GM12878 (cell line): ENCODE data around the gene NEK2. TPM values are rescaled to one million over a fixed set of nuclear protein-coding genes. Genes with fewer than 3 reads are reported as not detected.
A peak's percentile ranks its signal among the peaks of the same experiment; 100 is the strongest.

ENCODE experiments used
- ATAC-seq: fragments of 200-7000 bp; cut with Tn5 transposase; 3 replicates; pipeline ENCODE4 v1.9.1; 2020; ENCODE audit warnings: mild to moderate bottlenecking, moderate library complexity
- BruUV-seq: library from RNA; stranded (reverse); fragments of 400-500 nt; replicated peaks from 2 replicates; lab custom pipeline; 2021; lab: Mats Ljungman, UMichigan
- CTCF ChIA-PET: fragments of 300-600 bp; sonication (Branson Sonifier 250); formaldehyde crosslinking; extraction: SDS; loops from one replicate; lab custom pipeline; 2021; ENCODE audit warnings: inconsistent platforms; lab: Yijun Ruan, JAX
- POLR2A ChIA-PET: fragments of 350-600 bp; formaldehyde crosslinking; extraction: SDS; loops from one replicate; lab custom pipeline; 2021; ENCODE audit warnings: inconsistent platforms; lab: Charles Lee
- RAD21 ChIA-PET: fragments of 300-600 bp; sonication (Branson Sonifier 250); formaldehyde crosslinking; loops from one replicate; lab custom pipeline; 2023; ENCODE audit warnings: antibody characterized with exemption; ENCODE audit not compliant: unreplicated experiment; lab: Charles Lee
- SMC1A ChIA-PET: fragments of 300-600 bp; sonication (Branson Sonifier 250); formaldehyde crosslinking; loops from one replicate; lab custom pipeline; 2023; ENCODE audit not compliant: unreplicated experiment, uncharacterized antibody; lab: Charles Lee
- DNase-seq: peaks from one replicate; pipeline ENCODE4 v3.0.0-alpha.2; 2011; ENCODE audit warnings: low read depth, low spot score
- FAIRE-seq: peaks from 3 replicates; lab custom pipeline; 2011; peaks lifted over from hg19 to GRCh38; lab: Jason Lieb, UNC
- H2AFZ ChIP-seq: 2 replicates; pipeline ENCODE4 v1.6.0; 2011; ENCODE audit warnings: low read depth, low read length, control low read depth; ENCODE audit not compliant: control insufficient read depth
- H3K27ac ChIP-seq: 2 replicates; pipeline ENCODE4 v1.5.1; 2011; ENCODE audit warnings: control low read depth; ENCODE audit not compliant: control insufficient read depth, insufficient read depth
- H3K27me3 ChIP-seq, 2 experiments: replicated peaks in 1 of 2; 2 replicates each; pipeline versions ENCODE4 v1.6.0 to v1.6.1; 2011; ENCODE audit warnings: low read length in 1 of 2; ENCODE audit not compliant: control insufficient read depth in 2 of 2, insufficient read depth in 2 of 2
- H3K36me3 ChIP-seq, 2 experiments: 2 replicates each; pipeline ENCODE4 v1.5.1; 2011; ENCODE audit warnings: low read length in 1 of 2; ENCODE audit not compliant: control insufficient read depth in 2 of 2, insufficient read depth in 2 of 2
- H3K4me1 ChIP-seq: 2 replicates; pipeline ENCODE4 v1.6.1; 2011; ENCODE audit warnings: mild to moderate bottlenecking, low read length, moderate library complexity, mixed read lengths; ENCODE audit not compliant: control insufficient read depth, insufficient read depth
- H3K4me2 ChIP-seq: 2 replicates; pipeline ENCODE4 v1.6.0; 2011; ENCODE audit warnings: control low read depth; ENCODE audit not compliant: control insufficient read depth, insufficient read depth
- H3K4me3 ChIP-seq: fragments of 200-600 bp; sonication (generic); 2 replicates; pipeline ENCODE4 v1.5.1; 2016
- H3K79me2 ChIP-seq: 2 replicates; pipeline ENCODE4 v1.6.0; 2011; ENCODE audit warnings: low read length; ENCODE audit not compliant: control insufficient read depth, insufficient read depth
- H3K9ac ChIP-seq: 2 replicates; pipeline ENCODE4 v1.8.0; 2011; ENCODE audit warnings: low read length, control low read depth, mixed read lengths; ENCODE audit not compliant: control insufficient read depth, insufficient read depth
- H3K9me3 ChIP-seq: replicated peaks from 3 replicates; pipeline ENCODE4 v1.5.1; 2011; ENCODE audit warnings: mild to moderate bottlenecking, low read length; ENCODE audit not compliant: control insufficient read depth, insufficient read depth
- H4K20me1 ChIP-seq: 2 replicates; pipeline ENCODE4 v1.6.0; 2011; ENCODE audit not compliant: control insufficient read depth, insufficient read depth
- BRCA1 ChIP-seq: IDR thresholded peaks from 2 replicates; pipeline ENCODE4 v1.6.1; 2011; ENCODE audit warnings: low read depth, low read length, improper control_type of control experiment
- EED ChIP-seq: sonication (generic); IDR thresholded peaks from 2 replicates; pipeline ENCODE4 v1.6.1; 2016; ENCODE audit warnings: antibody characterized with exemption, low read depth
- EZH2 ChIP-seq: IDR thresholded peaks from 2 replicates; pipeline ENCODE4 v1.6.1; 2012; ENCODE audit warnings: low read depth, mild to moderate bottlenecking, control low read depth, inconsistent platforms, low read length, borderline replicate concordance; ENCODE audit not compliant: control insufficient read depth
- GATAD2B ChIP-seq: fragments of 450-650 bp; conservative IDR thresholded peaks from 2 replicates; pipeline ENCODE4 v1.6.1; 2017; ENCODE audit warnings: low read depth, mild to moderate bottlenecking, moderate library complexity
- KDM1A ChIP-seq: fragments of 200-600 bp; sonication (generic); IDR thresholded peaks from 2 replicates; pipeline ENCODE4 v1.6.1; 2016; ENCODE audit warnings: borderline replicate concordance
- LARP7 ChIP-seq: fragments of 450-650 bp; IDR thresholded peaks from 2 replicates; pipeline ENCODE4 v1.6.1; 2017; ENCODE audit warnings: mild to moderate bottlenecking
- SMC3 ChIP-seq: IDR thresholded peaks from 2 replicates; pipeline ENCODE4 v1.6.1; 2011; ENCODE audit warnings: low read length, improper control_type of control experiment, borderline replicate concordance
- TARDBP ChIP-seq: IDR thresholded peaks from 2 replicates; pipeline ENCODE4 v1.6.1; 2016; ENCODE audit warnings: borderline replicate concordance
- ZNF207 ChIP-seq: fragments of 450-650 bp; IDR thresholded peaks from 2 replicates; pipeline ENCODE4 v1.6.1; 2014; ENCODE audit warnings: antibody characterized with exemption, mild to moderate bottlenecking, borderline replicate concordance
- WGBS: methylation state at CpG from one replicate; pipeline ENCODE4 v1.1.6; 2016; ENCODE audit warnings: low lambda C conversion rate; ENCODE audit not compliant: insufficient replicate concordance, insufficient coverage; ENCODE audit errors: missing lambda C conversion rate; 5-methylcytosine and 5-hydroxymethylcytosine counted together
- in situ Hi-C: fragments of 300-500 bp; cut with MboI; formaldehyde crosslinking; loops from 9 replicates; pipeline ENCODE4 v1.14.3; 2018; ENCODE audit warnings: mixed read lengths
- intact Hi-C: fragments of 100-400 bp; cut with micrococcal nuclease; formaldehyde crosslinking; loops from one replicate; pipeline ENCODE4 v1.14.2; 2022; ENCODE audit not compliant: unreplicated experiment
- polyA plus RNA-seq, 11 experiments: library from polyadenylated mRNA; depleted of rRNA in 4 of 11; unstranded in 6 of 11; stranded (reverse) in 5 of 11; fragments of >200 nt; fragmentation: Nextera tagmentation in 4 of 11; fragmentation: Illumina TruSeq in 1 of 11; extraction: Ambion mirVana in 4 of 11; extraction: Trizol in 1 of 11; gene quantifications; 1 replicate in 1 of 11; 2 replicates in 10 of 11; pipeline versions ENCODE4 v1.2.1 to v1.2.3, GENCODE V29; 2011 to 2016; ENCODE audit warnings: inconsistent platforms in 2 of 11, missing spikeins in 2 of 11, low read depth in 1 of 11
- total RNA-seq, 4 experiments: library from RNA; depleted of rRNA in 3 of 4; stranded (reverse); fragments of >200 nt in 3 of 4; fragmentation: Illumina TruSeq in 1 of 4; extraction: Trizol in 1 of 4; gene quantifications; 2 replicates each; pipeline versions ENCODE4 v1.2.1 to v1.2.3, GENCODE V29; 2013 to 2021
- TF ChIP-seq, protein P1 (sequence below): fragments of 450-650 bp; IDR thresholded peaks from 2 replicates; pipeline ENCODE4 v1.6.1; 2017; ENCODE audit warnings: mild to moderate bottlenecking, moderate library complexity

Gene NEK2
- total and polyA plus RNA-seq, 10 of the 15 experiments (the other 5 are each of a cell fraction or from before 2014, with no cell fraction given), result 16.7 to 49.7 (median 36.9) TPM

- no peak overlapping the region for H3K4me3 ChIP-seq
- H3K27me3 ChIP-seq, result peaks cover 0 to 2% of the 10 kb centered on the region in 2 experiments; a peak in 1 of 4 replicates
- H3K4me2 ChIP-seq, result no peak overlapping the region
- 23% methylated on average over 7 of the region's 7 CpGs for WGBS
- BruUV-seq, result no TSS peak
- H3K36me3 ChIP-seq, result no peaks in the 10 kb centered on the region
- no peak overlapping the region for H3K9ac ChIP-seq
- intact Hi-C loops (loop anchor here (10.0 kb wide), 1 partner anchor 1246 kb away; no protein-coding TSS in a partner anchor), in situ Hi-C loops (loop anchor here (5.0 kb wide), 2 partner anchors 134 to 329 kb away; no protein-coding TSS in a partner anchor)
- no peak for DNase-seq
- no peak overlapping the region for H3K27ac ChIP-seq
- H3K9me3 ChIP-seq, result no peaks in the 10 kb centered on the region
- ChIA-PET SMC1A (no interaction called here), CTCF (interaction anchor here (1.1 to 5.3 kb wide), 4 partner anchors 27 to 182 kb away, joined by 3 to 43 read pairs (median 9); no protein-coding TSS in a partner anchor), RAD21 (interaction anchor here (0.8 to 1.4 kb wide), 2 partner anchors 10 to 138 kb away, joined by 3 to 4 read pairs; no protein-coding TSS in a partner anchor), POLR2A (interaction anchor here (0.8 kb wide), 1 partner anchor 49 kb away, joined by 4 read pairs; no protein-coding TSS in a partner anchor)
- no peaks in the 10 kb centered on the region; the same call in 1 of the 2 replicates for H4K20me1 ChIP-seq
- no peaks in the 10 kb centered on the region for H3K79me2 ChIP-seq
- FAIRE-seq, result no peak
- no peak overlapping the region for H2AFZ ChIP-seq
- TF ChIP-seq LARP7, result no peak
- TF ChIP-seq EZH2, result no peak
- no peak for TF ChIP-seq GATAD2B
- no peak for ATAC-seq
- H3K4me1 ChIP-seq, result no peaks in the 10 kb centered on the region
These were observed 24.5 kb downstream of the NEK2 start for GRCh38 chr1:211650904-211651303.

- ChIA-PET POLR2A (no interaction called here), SMC1A (interaction anchor here (0.6 to 1.7 kb wide), 5 partner anchors 18 to 138 kb away, joined by 3 to 5 read pairs (median 3); no protein-coding TSS in a partner anchor), RAD21 (interaction anchor here (0.8 to 2.8 kb wide), 4 partner anchors 24 to 135 kb away, joined by 3 to 12 read pairs (median 5); partner anchors contain the start of gene SLC30A1), CTCF (interaction anchor here (0.6 to 2.6 kb wide), 11 partner anchors 15 to 181 kb away, joined by 3 to 15 read pairs (median 3); partner anchors contain the start of gene SLC30A1)
- 44% methylated on average over 9 of the region's 9 CpGs for WGBS
- peak; percentile 89 for ATAC-seq
- Histone ChIP-seq H3K4me2 (no peak overlapping the region), H3K36me3 (no peaks in the 10 kb centered on the region), H4K20me1 (no peaks in the 10 kb centered on the region; the same call in 1 of the 2 replicates), H3K27me3 (peaks cover 0 to 2% of the 10 kb centered on the region in 2 experiments; a peak in 1 of 4 replicates), H3K79me2 (no peaks in the 10 kb centered on the region), H3K9ac (no peak overlapping the region), H3K9me3 (no peaks in the 10 kb centered on the region), H2AFZ (no peak overlapping the region), H3K27ac (no peak overlapping the region), H3K4me1 (no peaks in the 10 kb centered on the region), H3K4me3 (no peak overlapping the region)
- in situ Hi-C loops (no loop called here), intact Hi-C loops (no loop called here)
- no peak for FAIRE-seq
- no peak for DNase-seq
- BruUV-seq, result no TSS peak
- TF ChIP-seq SMC3, result peak; percentile 27; the same call in 1 of the 2 replicates
- TF ChIP-seq BRCA1, result no peak
- no peak for TF ChIP-seq EED
- TF ChIP-seq KDM1A, result no peak
- no peak for TF ChIP-seq ZNF207
- TF ChIP-seq EZH2, result no peak
- TF ChIP-seq, protein P1, sequence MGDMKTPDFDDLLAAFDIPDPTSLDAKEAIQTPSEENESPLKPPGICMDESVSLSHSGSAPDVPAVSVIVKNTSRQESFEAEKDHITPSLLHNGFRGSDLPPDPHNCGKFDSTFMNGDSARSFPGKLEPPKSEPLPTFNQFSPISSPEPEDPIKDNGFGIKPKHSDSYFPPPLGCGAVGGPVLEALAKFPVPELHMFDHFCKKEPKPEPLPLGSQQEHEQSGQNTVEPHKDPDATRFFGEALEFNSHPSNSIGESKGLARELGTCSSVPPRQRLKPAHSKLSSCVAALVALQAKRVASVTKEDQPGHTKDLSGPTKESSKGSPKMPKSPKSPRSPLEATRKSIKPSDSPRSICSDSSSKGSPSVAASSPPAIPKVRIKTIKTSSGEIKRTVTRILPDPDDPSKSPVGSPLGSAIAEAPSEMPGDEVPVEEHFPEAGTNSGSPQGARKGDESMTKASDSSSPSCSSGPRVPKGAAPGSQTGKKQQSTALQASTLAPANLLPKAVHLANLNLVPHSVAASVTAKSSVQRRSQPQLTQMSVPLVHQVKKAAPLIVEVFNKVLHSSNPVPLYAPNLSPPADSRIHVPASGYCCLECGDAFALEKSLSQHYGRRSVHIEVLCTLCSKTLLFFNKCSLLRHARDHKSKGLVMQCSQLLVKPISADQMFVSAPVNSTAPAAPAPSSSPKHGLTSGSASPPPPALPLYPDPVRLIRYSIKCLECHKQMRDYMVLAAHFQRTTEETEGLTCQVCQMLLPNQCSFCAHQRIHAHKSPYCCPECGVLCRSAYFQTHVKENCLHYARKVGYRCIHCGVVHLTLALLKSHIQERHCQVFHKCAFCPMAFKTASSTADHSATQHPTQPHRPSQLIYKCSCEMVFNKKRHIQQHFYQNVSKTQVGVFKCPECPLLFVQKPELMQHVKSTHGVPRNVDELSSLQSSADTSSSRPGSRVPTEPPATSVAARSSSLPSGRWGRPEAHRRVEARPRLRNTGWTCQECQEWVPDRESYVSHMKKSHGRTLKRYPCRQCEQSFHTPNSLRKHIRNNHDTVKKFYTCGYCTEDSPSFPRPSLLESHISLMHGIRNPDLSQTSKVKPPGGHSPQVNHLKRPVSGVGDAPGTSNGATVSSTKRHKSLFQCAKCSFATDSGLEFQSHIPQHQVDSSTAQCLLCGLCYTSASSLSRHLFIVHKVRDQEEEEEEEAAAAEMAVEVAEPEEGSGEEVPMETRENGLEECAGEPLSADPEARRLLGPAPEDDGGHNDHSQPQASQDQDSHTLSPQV, result no peak
- no peak for TF ChIP-seq TARDBP
These were observed 26.2 kb downstream of the NEK2 start for GRCh38 chr1:211648980-211649934.
